Amniotic stem cell (primary cell): ENCODE results near the gene RCN1.
"Not testable (repeated sequence)": the region's sequence is repeated elsewhere in the genome, so short reads cannot be mapped to it uniquely, and the experiment has no call there.

ENCODE experiments used
- DNase-seq: peaks from one replicate; lab custom pipeline; 2025; lab: John Stamatoyannopoulos, UW

Gene RCN1

GRCh38 chr11:32079553-32079952 lies 11.3 kb upstream of the RCN1 start:
- no peak for DNase-seq

- DNase-seq: no peak
Observed at GRCh38 chr11:32080361-32080980, 10.4 kb upstream of the RCN1 start.

- no peak for DNase-seq
Observed at GRCh38 chr11:32081129-32081641, 9.7 kb upstream of the RCN1 start.

- DNase-seq: no peak
Observed at GRCh38 chr11:32081901-32082300, 9.0 kb upstream of the RCN1 start.

GRCh38 chr11:32082346-32082986 lies 8.4 kb upstream of the RCN1 start:
- no peak for DNase-seq

- no peak for DNase-seq
Observed at GRCh38 chr11:32087597-32087996, 3.3 kb upstream of the RCN1 start.

GRCh38 chr11:32088117-32088941 lies 2.5 kb upstream of the RCN1 start:
- peak; percentile 63 for DNase-seq

GRCh38 chr11:32092581-32093170 lies 1.8 kb downstream of the RCN1 start:
- DNase-seq: no peak

GRCh38 chr11:32094923-32095322 lies 4.0 kb downstream of the RCN1 start:
- no peak for DNase-seq

GRCh38 chr11:32098142-32098903 lies 7.4 kb downstream of the RCN1 start:
- DNase-seq: no peak

- DNase-seq: no peak
Observed at GRCh38 chr11:32099516-32099915, 8.6 kb downstream of the RCN1 start.

GRCh38 chr11:32100495-32100894 lies 9.6 kb downstream of the RCN1 start:
- no peak for DNase-seq

- no peak for DNase-seq
Observed at GRCh38 chr11:32101791-32102190, 10.9 kb downstream of the RCN1 start.

GRCh38 chr11:32103121-32103719 lies 12.3 kb downstream of the RCN1 start:
- DNase-seq: not testable (repeated sequence)

GRCh38 chr11:32103941-32104340 lies 13.1 kb downstream of the RCN1 start:
- DNase-seq: no peak

GRCh38 chr11:32105871-32106560 lies 15.1 kb downstream of the RCN1 start:
- no peak for DNase-seq

- DNase-seq: no peak
Observed at GRCh38 chr11:32107647-32108046, 16.8 kb downstream of the RCN1 start.

- DNase-seq: no peak
Observed at GRCh38 chr11:32108576-32108975, 17.7 kb downstream of the RCN1 start.

- DNase-seq: no peak
Observed at GRCh38 chr11:32109138-32109537, 18.3 kb downstream of the RCN1 start.

GRCh38 chr11:32109592-32109991 lies 18.7 kb downstream of the RCN1 start:
- DNase-seq: no peak

- DNase-seq: no peak
Observed at GRCh38 chr11:32110795-32111194, 19.9 kb downstream of the RCN1 start.
